Parathyroid adenoma (tissue), 2 donors: ENCODE data around the gene TDO2.

Experiments
- H2AFZ ChIP-seq: fragments of 300-600 bp; sonication (generic); one replicate; pipeline ENCODE4 v1.7.0; 2017; ENCODE audit warnings: antibody characterized with exemption, mild to moderate bottlenecking
- H3K27ac ChIP-seq: fragments of 300-600 bp; sonication (generic); one replicate; pipeline ENCODE4 v1.7.0; 2017
- H3K27me3 ChIP-seq: fragments of 300-600 bp; sonication (generic); one replicate; pipeline ENCODE4 v1.7.0; 2017; ENCODE audit warnings: low read length; ENCODE audit not compliant: control insufficient read depth, insufficient read depth
- H3K36me3 ChIP-seq: fragments of 300-600 bp; sonication (generic); one replicate; pipeline ENCODE4 v1.7.0; 2017; ENCODE audit warnings: low read length; ENCODE audit not compliant: control insufficient read depth, insufficient read depth
- H3K4me1 ChIP-seq: fragments of 300-600 bp; sonication (generic); one replicate; pipeline ENCODE4 v1.7.0; 2017; ENCODE audit warnings: control low read depth
- H3K4me2 ChIP-seq: fragments of 300-600 bp; sonication (generic); one replicate; pipeline ENCODE4 v1.7.0; 2017; ENCODE audit warnings: low read length
- H3K4me3 ChIP-seq: fragments of 300-600 bp; sonication (generic); one replicate; pipeline ENCODE4 v1.7.0; 2017; ENCODE audit warnings: low read depth, low read length
- H3K79me2 ChIP-seq: fragments of 300-600 bp; sonication (generic); one replicate; pipeline ENCODE4 v1.7.0; 2017; ENCODE audit warnings: control low read depth
- H3K9ac ChIP-seq: fragments of 300-600 bp; sonication (generic); one replicate; pipeline ENCODE4 v1.7.0; 2017; ENCODE audit warnings: mild to moderate bottlenecking
- H3K9me3 ChIP-seq: fragments of 300-600 bp; sonication (generic); one replicate; pipeline ENCODE4 v1.7.0; 2017; ENCODE audit warnings: low read length; ENCODE audit not compliant: control insufficient read depth
- CTCF ChIP-seq: fragments of 300-600 bp; sonication (generic); IDR thresholded peaks from one replicate; pipeline ENCODE4 v1.7.0; 2017; ENCODE audit warnings: antibody characterized with exemption, mild to moderate bottlenecking
- donor health status: primary hyperparathyroidism.

TDO2 gene

GRCh38 chr4:155903453-155903852 is at the start of gene TDO2:
TSS of gene TDO2 (plus strand) at chr4:155903696. CDS start at chr4:155903759, 63 bp downstream.
- no peak within 1 kb of the TSS for H3K9ac ChIP-seq
- H3K4me3 ChIP-seq, result no peak within 1 kb of the TSS
- no peak for TF ChIP-seq CTCF
- H3K27me3 ChIP-seq, result no peaks in the 10 kb centered on the region
- H3K36me3 ChIP-seq, result no peaks in the 10 kb centered on the region
- H3K79me2 ChIP-seq, result no peaks in the 10 kb centered on the region
- H2AFZ ChIP-seq, result no peak within 1 kb of the TSS
- no peaks in the 10 kb centered on the region for H3K4me1 ChIP-seq
- H3K4me2 ChIP-seq, result no peak within 1 kb of the TSS
- H3K27ac ChIP-seq, result no peak within 1 kb of the TSS
- no peaks in the 10 kb centered on the region for H3K9me3 ChIP-seq

- TF ChIP-seq CTCF, result no peak
- no peak overlapping the region for H3K27ac ChIP-seq
Observed at GRCh38 chr4:155854582-155855226, 48.8 kb upstream of the TDO2 start.

GRCh38 chr4:155855897-155856296 is 47.6 kb upstream of the TDO2 start:
- Histone ChIP-seq H3K27ac (no peak overlapping the region), H3K4me2 (no peak overlapping the region), H3K9ac (no peak overlapping the region), H3K9me3 (no peaks in the 10 kb centered on the region), H3K27me3 (no peaks in the 10 kb centered on the region), H3K79me2 (no peaks in the 10 kb centered on the region), H2AFZ (no peak overlapping the region), H3K4me3 (no peak overlapping the region), H3K4me1 (no peaks in the 10 kb centered on the region), H3K36me3 (no peaks in the 10 kb centered on the region)
- TF ChIP-seq CTCF, result no peak

More at GRCh38 chr4:155854582-155855226, 48.8 kb upstream of the TDO2 start:
- Histone ChIP-seq H3K4me1 (no peaks in the 10 kb centered on the region), H3K27me3 (no peaks in the 10 kb centered on the region), H3K79me2 (no peaks in the 10 kb centered on the region), H3K4me2 (no peak overlapping the region), H2AFZ (no peak overlapping the region), H3K9ac (no peak overlapping the region), H3K9me3 (no peaks in the 10 kb centered on the region), H3K4me3 (no peak overlapping the region), H3K36me3 (no peaks in the 10 kb centered on the region)

- H3K9ac ChIP-seq, result no peak within 1 kb of the TSS
- TF ChIP-seq CTCF, result no peak
- no peak within 1 kb of the TSS for H2AFZ ChIP-seq
Observed at GRCh38 chr4:155866177-155866576, 37.3 kb upstream of the TDO2 start, which contains the start of gene ASIC5. TSS of gene ASIC5 (minus strand) at chr4:155866277. CDS start at chr4:155866226, 51 bp downstream.

GRCh38 chr4:155875878-155876277 is 27.6 kb upstream of the TDO2 start:
- no peak for TF ChIP-seq CTCF
- H3K79me2 ChIP-seq, result no peaks in the 10 kb centered on the region

More at GRCh38 chr4:155866177-155866576, 37.3 kb upstream of the TDO2 start, which contains the start of gene ASIC5:
- Histone ChIP-seq H3K4me1 (no peaks in the 10 kb centered on the region), H3K9me3 (no peaks in the 10 kb centered on the region), H3K27ac (no peak within 1 kb of the TSS), H3K4me3 (no peak within 1 kb of the TSS), H3K27me3 (no peaks in the 10 kb centered on the region), H3K79me2 (no peaks in the 10 kb centered on the region), H3K36me3 (no peaks in the 10 kb centered on the region), H3K4me2 (no peak within 1 kb of the TSS)

More at GRCh38 chr4:155875878-155876277, 27.6 kb upstream of the TDO2 start:
- Histone ChIP-seq H3K9me3 (no peaks in the 10 kb centered on the region), H3K36me3 (no peaks in the 10 kb centered on the region), H3K27ac (no peak overlapping the region), H3K27me3 (no peaks in the 10 kb centered on the region), H3K9ac (no peak overlapping the region), H2AFZ (no peak overlapping the region), H3K4me2 (no peak overlapping the region), H3K4me3 (no peak overlapping the region), H3K4me1 (no peaks in the 10 kb centered on the region)
